Hepatocyte (in vitro differentiated cells): ENCODE results near the gene KNOP1.

ENCODE experiments used
- EZH2 ChIP-seq: fragments of 200-600 bp; sonication (generic); IDR thresholded peaks from 2 replicates; pipeline ENCODE4 v1.6.1; 2016; ENCODE audit warnings: antibody characterized with exemption, mild to moderate bottlenecking, borderline replicate concordance
- EZH2phosphoT487 ChIP-seq: fragments of 200-600 bp; sonication (generic); IDR thresholded peaks from one replicate; pipeline ENCODE4 v1.6.1; 2018; ENCODE audit warnings: antibody characterized with exemption, mild to moderate bottlenecking, low read depth, moderate library complexity; ENCODE audit not compliant: unreplicated experiment, severe bottlenecking
- TF ChIP-seq, protein P1 (sequence below): fragments of 200-600 bp; sonication (generic); IDR thresholded peaks from 2 replicates; pipeline ENCODE4 v1.5.1; 2016; ENCODE audit warnings: antibody characterized with exemption, mild to moderate bottlenecking; ENCODE audit not compliant: poor library complexity

DNA sequence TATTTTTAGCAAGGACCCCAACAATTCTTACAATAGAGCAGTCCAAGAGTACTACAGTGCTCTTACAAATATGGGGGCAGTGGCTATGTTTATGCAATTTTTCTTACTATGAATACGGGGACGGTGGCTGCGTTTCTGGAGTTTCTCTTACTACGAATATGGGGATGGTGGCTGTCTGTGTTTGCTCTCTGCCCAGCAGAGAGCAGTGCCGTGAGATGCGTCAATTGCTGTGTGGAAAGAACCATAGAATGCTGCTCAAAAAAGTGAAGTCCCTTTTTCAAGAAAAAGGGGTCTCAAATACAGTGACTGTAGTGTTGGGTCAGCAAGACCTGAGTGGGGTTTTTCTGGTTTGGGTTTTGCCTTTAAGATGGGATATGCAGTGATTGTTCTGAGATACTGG is 53.9 kb downstream of the KNOP1 start:
- TF ChIP-seq, protein P1, sequence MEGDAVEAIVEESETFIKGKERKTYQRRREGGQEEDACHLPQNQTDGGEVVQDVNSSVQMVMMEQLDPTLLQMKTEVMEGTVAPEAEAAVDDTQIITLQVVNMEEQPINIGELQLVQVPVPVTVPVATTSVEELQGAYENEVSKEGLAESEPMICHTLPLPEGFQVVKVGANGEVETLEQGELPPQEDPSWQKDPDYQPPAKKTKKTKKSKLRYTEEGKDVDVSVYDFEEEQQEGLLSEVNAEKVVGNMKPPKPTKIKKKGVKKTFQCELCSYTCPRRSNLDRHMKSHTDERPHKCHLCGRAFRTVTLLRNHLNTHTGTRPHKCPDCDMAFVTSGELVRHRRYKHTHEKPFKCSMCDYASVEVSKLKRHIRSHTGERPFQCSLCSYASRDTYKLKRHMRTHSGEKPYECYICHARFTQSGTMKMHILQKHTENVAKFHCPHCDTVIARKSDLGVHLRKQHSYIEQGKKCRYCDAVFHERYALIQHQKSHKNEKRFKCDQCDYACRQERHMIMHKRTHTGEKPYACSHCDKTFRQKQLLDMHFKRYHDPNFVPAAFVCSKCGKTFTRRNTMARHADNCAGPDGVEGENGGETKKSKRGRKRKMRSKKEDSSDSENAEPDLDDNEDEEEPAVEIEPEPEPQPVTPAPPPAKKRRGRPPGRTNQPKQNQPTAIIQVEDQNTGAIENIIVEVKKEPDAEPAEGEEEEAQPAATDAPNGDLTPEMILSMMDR, result no peak
- TF ChIP-seq EZH2, result no peak
- TF ChIP-seq EZH2phosphoT487, result no peak
